ENCODE results near the gene GRAMD1C.

DNA sequence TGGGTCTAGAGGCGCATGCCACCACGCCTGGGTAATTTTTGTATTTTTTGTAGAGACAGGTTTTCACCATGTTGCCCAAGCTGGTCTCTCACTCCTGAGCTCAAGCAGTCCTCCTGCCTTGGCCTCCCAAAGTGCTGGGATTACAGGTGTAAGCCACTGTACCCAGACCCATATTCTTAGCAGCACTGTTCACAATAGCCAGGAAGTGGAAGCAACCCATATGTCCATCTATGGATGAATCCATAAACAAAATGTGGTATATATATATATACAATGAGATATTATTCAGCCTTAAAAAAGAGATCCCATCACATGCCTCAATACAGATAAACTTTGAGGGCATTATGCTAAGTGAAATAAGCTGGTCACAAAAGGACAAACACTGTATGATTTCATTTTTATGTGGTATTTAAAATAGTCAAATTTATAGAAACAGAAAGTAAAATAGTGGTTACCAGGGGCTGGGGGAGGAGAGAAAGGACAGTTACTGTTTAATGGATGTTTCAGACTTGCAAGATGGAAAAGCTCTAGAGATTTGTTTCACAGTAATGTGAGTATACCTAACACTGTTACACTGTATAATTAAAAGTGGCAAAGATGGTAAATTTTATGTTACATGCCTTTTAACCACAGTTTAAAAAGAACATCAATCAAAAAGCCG lies 35.7 kb upstream of the GRAMD1C start:
- TF ChIP-seq, protein P1, sequence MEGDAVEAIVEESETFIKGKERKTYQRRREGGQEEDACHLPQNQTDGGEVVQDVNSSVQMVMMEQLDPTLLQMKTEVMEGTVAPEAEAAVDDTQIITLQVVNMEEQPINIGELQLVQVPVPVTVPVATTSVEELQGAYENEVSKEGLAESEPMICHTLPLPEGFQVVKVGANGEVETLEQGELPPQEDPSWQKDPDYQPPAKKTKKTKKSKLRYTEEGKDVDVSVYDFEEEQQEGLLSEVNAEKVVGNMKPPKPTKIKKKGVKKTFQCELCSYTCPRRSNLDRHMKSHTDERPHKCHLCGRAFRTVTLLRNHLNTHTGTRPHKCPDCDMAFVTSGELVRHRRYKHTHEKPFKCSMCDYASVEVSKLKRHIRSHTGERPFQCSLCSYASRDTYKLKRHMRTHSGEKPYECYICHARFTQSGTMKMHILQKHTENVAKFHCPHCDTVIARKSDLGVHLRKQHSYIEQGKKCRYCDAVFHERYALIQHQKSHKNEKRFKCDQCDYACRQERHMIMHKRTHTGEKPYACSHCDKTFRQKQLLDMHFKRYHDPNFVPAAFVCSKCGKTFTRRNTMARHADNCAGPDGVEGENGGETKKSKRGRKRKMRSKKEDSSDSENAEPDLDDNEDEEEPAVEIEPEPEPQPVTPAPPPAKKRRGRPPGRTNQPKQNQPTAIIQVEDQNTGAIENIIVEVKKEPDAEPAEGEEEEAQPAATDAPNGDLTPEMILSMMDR (IDR thresholded peaks at IDR 0.05) = no peak
- TF ChIP-seq POLR2A (IDR thresholded peaks at IDR 0.05) = no peak
- no peak for TF ChIP-seq EP300 (IDR thresholded peaks at IDR 0.05)

All from sigmoid colon (tissue), 4 donors.